Endothelial cell of umbilical vein (primary cell): ENCODE measurements around the gene LRRC17. TPM values are rescaled to one million over a fixed set of nuclear protein-coding genes. Genes with fewer than 3 reads are reported as not detected.
"Not testable (repeated sequence)": the region's sequence is repeated elsewhere in the genome, so short reads cannot be mapped to it uniquely, and the experiment has no call there.

Experiments used
- BruUV-seq: library from RNA; stranded (reverse); fragments of 400-500 nt; replicated peaks from 2 replicates; lab custom pipeline; 2021; lab: Mats Ljungman, UMichigan
- CTCF ChIA-PET: fragments of 300-600, 350-600 bp; sonication (Branson Sonifier 250); formaldehyde crosslinking; loops from one replicate; lab custom pipeline; 2021; ENCODE audit warnings: antibody characterized with exemption, inconsistent platforms; lab: Charles Lee
- POLR2A ChIA-PET: fragments of 300-600, 350-600 bp; sonication (Branson Sonifier 250); formaldehyde crosslinking; loops from one replicate; lab custom pipeline; 2021; ENCODE audit warnings: antibody characterized with exemption, inconsistent platforms; lab: Charles Lee
- DNase-seq: peaks from one replicate; pipeline ENCODE4 v3.0.0-alpha.2; 2011; ENCODE audit warnings: low read depth, low spot score
- FAIRE-seq: peaks from 2 replicates; lab custom pipeline; 2011; peaks lifted over from hg19 to GRCh38; lab: Jason Lieb, UNC
- H2AFZ ChIP-seq: 2 replicates; pipeline ENCODE4 v1.6.0; 2012; ENCODE audit warnings: low read depth, low read length, control low read depth, inconsistent platforms
- H3K27ac ChIP-seq: 2 replicates; pipeline ENCODE4 v1.5.1; 2011; ENCODE audit warnings: low read depth, mild to moderate bottlenecking, control low read depth, low read length, moderate library complexity; ENCODE audit not compliant: insufficient read depth
- H3K27me3 ChIP-seq, 2 experiments: 2 replicates each; pipeline versions ENCODE4 v1.6.0 to v1.6.1; 2011; ENCODE audit warnings: low read length in 2 of 2, mixed read lengths in 1 of 2; ENCODE audit not compliant: control insufficient read depth in 2 of 2, insufficient read depth in 2 of 2
- H3K36me3 ChIP-seq, 2 experiments: 2 replicates in 1 of 2; 3 replicates in 1 of 2; pipeline ENCODE4 v1.5.1; 2011; ENCODE audit warnings: low read length in 2 of 2, mild to moderate bottlenecking in 1 of 2, moderate library complexity in 1 of 2; ENCODE audit not compliant: control insufficient read depth in 2 of 2, insufficient read depth in 2 of 2; ENCODE audit errors: extremely low read depth in 1 of 2
- H3K4me1 ChIP-seq: 3 replicates; pipeline ENCODE4 v1.5.1; 2011; ENCODE audit warnings: mild to moderate bottlenecking, low read length; ENCODE audit not compliant: control insufficient read depth, insufficient read depth; ENCODE audit errors: extremely low read depth
- H3K4me2 ChIP-seq: 2 replicates; pipeline ENCODE4 v1.6.1; 2011; ENCODE audit warnings: low read length, control low read depth, mixed read lengths; ENCODE audit not compliant: insufficient read depth
- H3K4me3 ChIP-seq, 3 experiments: fragments of 200-600 bp in 1 of 3; sonication (generic), shearing (Covaris generic) in 1 of 3; replicated peaks in 1 of 3; 2 replicates each; pipeline ENCODE4 v1.5.1; 2011 to 2016; ENCODE audit warnings: control low read depth in 3 of 3, low read length in 3 of 3, mild to moderate bottlenecking in 2 of 3, inconsistent platforms in 1 of 3, low read depth in 1 of 3, moderate library complexity in 1 of 3; ENCODE audit not compliant: insufficient read depth in 1 of 3
- H3K79me2 ChIP-seq: 2 replicates; pipeline ENCODE4 v1.6.0; 2012; ENCODE audit warnings: low read length, inconsistent platforms; ENCODE audit not compliant: control insufficient read depth, insufficient read depth
- H3K9ac ChIP-seq: replicated peaks from 2 replicates; pipeline ENCODE3; 2011; ENCODE audit warnings: low read length, control low read depth; ENCODE audit not compliant: insufficient read depth; ENCODE audit errors: extremely low read depth
- H3K9me1 ChIP-seq: replicated peaks from 3 replicates; pipeline ENCODE4 v1.6.0; 2011; ENCODE audit warnings: mild to moderate bottlenecking, low read length; ENCODE audit not compliant: control insufficient read depth, insufficient read depth; ENCODE audit errors: extremely low read depth
- H3K9me3 ChIP-seq: replicated peaks from 2 replicates; pipeline ENCODE4 v1.5.1; 2012; ENCODE audit warnings: low read length, inconsistent platforms; ENCODE audit not compliant: control insufficient read depth, insufficient read depth
- H4K20me1 ChIP-seq: replicated peaks from 2 replicates; pipeline ENCODE3; 2011; ENCODE audit warnings: mild to moderate bottlenecking, low read length; ENCODE audit not compliant: control insufficient read depth, insufficient read depth; ENCODE audit errors: extremely low read depth
- CTCF ChIP-seq, 2 donors: IDR thresholded peaks; 1 replicate in 1 of 2; 2 replicates in 1 of 2; pipeline ENCODE4 v1.5.1; 2011; ENCODE audit warnings: low read length in 2 of 2, mild to moderate bottlenecking in 2 of 2, moderate library complexity in 2 of 2, control low read depth in 1 of 2, inconsistent platforms in 1 of 2, low read depth in 1 of 2; ENCODE audit not compliant: insufficient read depth in 1 of 2; ENCODE audit errors: extremely low read depth in 1 of 2
- EZH2 ChIP-seq: IDR thresholded peaks from 2 replicates; pipeline ENCODE4 v1.6.1; 2012; ENCODE audit warnings: borderline replicate concordance, low read depth, mild to moderate bottlenecking, moderate library complexity, low read length, inconsistent platforms; ENCODE audit not compliant: severe bottlenecking
- FOS ChIP-seq: IDR thresholded peaks from 2 replicates; pipeline ENCODE4 v1.6.1; 2011; ENCODE audit warnings: mild to moderate bottlenecking, low read length, moderate library complexity, borderline replicate concordance; ENCODE audit not compliant: insufficient read depth
- JUN ChIP-seq: IDR thresholded peaks from 2 replicates; pipeline ENCODE4 v1.6.1; 2011; ENCODE audit warnings: borderline replicate concordance, low read depth; ENCODE audit not compliant: insufficient read length, insufficient read depth
- MAX ChIP-seq: IDR thresholded peaks from 2 replicates; pipeline ENCODE4 v1.6.1; 2011; ENCODE audit not compliant: insufficient read depth, insufficient read length
- POLR2A ChIP-seq: IDR thresholded peaks from 2 replicates; pipeline ENCODE4 v1.6.1; 2012; ENCODE audit warnings: low read depth, mild to moderate bottlenecking, control low read depth, low read length
- POLR2AphosphoS5 ChIP-seq: IDR thresholded peaks from 2 replicates; pipeline ENCODE4 v1.6.1; 2012; ENCODE audit warnings: low read depth, mild to moderate bottlenecking, control low read depth, low read length, moderate library complexity; ENCODE audit not compliant: insufficient read depth
- dilution Hi-C: fragments of 300-500 bp; cut with MboI; formaldehyde crosslinking; loops from one replicate; pipeline ENCODE4 v1.15.0; 2019; ENCODE audit warnings: low sequenced_read_pairs; ENCODE audit not compliant: extremely low pct_ligation_motif_present
- intact Hi-C: fragments of 100-400 bp; cut with micrococcal nuclease; formaldehyde crosslinking; loops from one replicate; pipeline ENCODE4 v1.10.0; 2022
- polyA plus RNA-seq, 4 experiments: library from polyadenylated mRNA; depleted of rRNA in 3 of 4; stranded (reverse) in 3 of 4; unstranded in 1 of 4; fragments of >200 nt; gene quantifications; 2 replicates each; pipeline versions ENCODE4 v1.2.1 to v1.2.3, GENCODE V29; 2011 to 2012; ENCODE audit warnings: missing spikeins in 1 of 4
- total RNA-seq: library from RNA; stranded (reverse); gene quantifications from 2 replicates; pipeline ENCODE4 v1.2.3, GENCODE V29; 2021

LRRC17 gene
- total and polyA plus RNA-seq, 2 donors (not counting 3 experiments of a cell fraction or from before 2014, with no cell fraction given): 22.7 to 33.7 TPM

- intact Hi-C loops: no loop called here
- Histone ChIP-seq H3K4me2 (no peak overlapping the region), H3K9me1 (no peaks in the 10 kb centered on the region), H2AFZ (no peak overlapping the region), H3K9ac (no peak overlapping the region), H3K27me3 (no peaks in the 10 kb centered on the region), H3K27ac (no peak overlapping the region), H3K4me3 (no peak overlapping the region), H3K4me1 (peaks cover 9% of the 10 kb centered on the region), H3K36me3 (no peaks in the 10 kb centered on the region), H3K9me3 (no peaks in the 10 kb centered on the region), H4K20me1 (no peaks in the 10 kb centered on the region), H3K79me2 (no peaks in the 10 kb centered on the region)
- FAIRE-seq: no peak
- DNase-seq: no peak
- BruUV-seq: no TSS peak
- ChIA-PET CTCF (no interaction called here), POLR2A (no interaction called here)
- TF ChIP-seq EZH2: no peak
- TF ChIP-seq POLR2A: no peak
- no peak for TF ChIP-seq MAX
- TF ChIP-seq JUN: no peak
- dilution Hi-C loops: no loop called here
These were observed 14.8 kb upstream of the LRRC17 start for GRCh38 chr7:102897856-102898531.

- Histone ChIP-seq H3K9me3 (no peaks in the 10 kb centered on the region), H3K4me1 (peaks cover 7% of the 10 kb centered on the region), H3K9me1 (no peaks in the 10 kb centered on the region), H3K27ac (no peak overlapping the region), H3K36me3 (no peaks in the 10 kb centered on the region), H3K27me3 (no peaks in the 10 kb centered on the region), H3K9ac (no peak overlapping the region), H2AFZ (no peak overlapping the region), H3K4me2 (no peak overlapping the region), H3K79me2 (no peaks in the 10 kb centered on the region), H3K4me3 (no peak overlapping the region), H4K20me1 (no peaks in the 10 kb centered on the region)
- intact Hi-C loops: no loop called here
- TF ChIP-seq JUN (no peak), POLR2AphosphoS5 (no peak), FOS (no peak), POLR2A (no peak), CTCF (IDR thresholded peaks at IDR 0.05; ENCODE audit: extremely low read depth in 1 of 2, insufficient read depth in 1 of 2, low read depth in 1 of 2, low read length in 2 of 2) (no peak), EZH2 (no peak)
- ChIA-PET POLR2A (no interaction called here), CTCF (no interaction called here)
- no TSS peak for BruUV-seq
- DNase-seq (no peak), FAIRE-seq (no peak)
- dilution Hi-C loops: no loop called here
These were observed 14.3 kb upstream of the LRRC17 start for GRCh38 chr7:102898532-102898859.

- POLR2A ChIA-PET, CTCF ChIA-PET, H4K20me1 ChIP-seq, H3K9me3 ChIP-seq, FAIRE-seq, dilution Hi-C loops, H3K4me3 ChIP-seq, H3K4me1 ChIP-seq, H3K4me2 ChIP-seq, H3K9ac ChIP-seq, H3K36me3 ChIP-seq, DNase-seq, H2AFZ ChIP-seq, H3K27me3 ChIP-seq, H3K9me1 ChIP-seq, intact Hi-C loops, H3K27ac ChIP-seq, H3K79me2 ChIP-seq: not testable (repeated sequence)
- BruUV-seq: TSS peak; percentile 19
These were observed 10.7 kb upstream of the LRRC17 start for GRCh38 chr7:102902052-102902451.
